Cerebellar nuclear complex (tissue), 1 donor: Measurements from ENCODE around the gene PCDH15.

ENCODE experiments used
- DNase-seq, 2 experiments: peaks; one replicate each; lab custom pipeline; 2025; lab: John Stamatoyannopoulos, UW

Gene PCDH15

GRCh38 chr10:54125098-54125747, 675.8 kb downstream of the PCDH15 start:
- DNase-seq = no peak

- DNase-seq = no peak
These were observed 676.7 kb downstream of the PCDH15 start for GRCh38 chr10:54124209-54124885.

GRCh38 chr10:54120806-54121205, 680.2 kb downstream of the PCDH15 start:
- no peak for DNase-seq

GRCh38 chr10:54108961-54109360, 692.1 kb downstream of the PCDH15 start:
- no peak for DNase-seq

DNA sequence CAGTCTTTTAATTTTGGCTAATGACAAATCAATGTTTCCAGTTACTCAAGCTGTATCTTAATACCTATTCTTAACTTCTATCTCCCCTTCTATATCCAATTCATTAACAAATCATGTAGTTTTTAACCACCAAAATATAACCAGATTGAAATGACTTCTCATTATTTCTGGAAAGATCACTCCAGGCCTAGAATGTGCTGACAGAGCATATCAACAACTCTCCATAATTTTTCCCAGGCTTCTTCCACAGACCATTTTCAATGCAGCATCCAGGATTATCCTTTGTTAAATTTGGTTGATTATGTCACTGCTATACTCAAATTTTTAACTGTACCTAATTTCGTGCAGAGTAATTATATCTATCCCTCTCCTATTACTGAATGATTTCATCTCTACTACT, 704.1 kb downstream of the PCDH15 start:
- no peak for DNase-seq

GRCh38 chr10:54094321-54094720, 706.7 kb downstream of the PCDH15 start:
- no peak for DNase-seq

DNA sequence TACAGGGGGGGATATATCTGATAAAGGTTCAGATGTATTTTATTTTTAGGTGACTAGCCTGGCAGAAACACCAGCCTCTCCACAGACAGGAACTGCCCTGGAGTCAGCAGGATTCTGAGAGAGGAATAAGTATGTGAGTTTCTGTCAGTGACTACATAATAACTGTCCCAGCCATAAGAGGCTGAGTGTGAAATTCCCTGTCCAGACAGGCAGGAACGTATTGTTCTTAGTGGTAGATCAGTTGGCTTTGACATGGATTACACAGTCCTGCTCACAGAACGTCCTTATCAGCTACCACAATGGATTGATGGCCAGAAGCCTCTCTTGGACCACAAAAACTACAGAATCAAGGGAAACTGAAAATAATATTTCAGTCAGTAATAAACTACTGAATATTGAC, 709.8 kb downstream of the PCDH15 start:
- no peak for DNase-seq

- DNase-seq = no peak
These were observed 719.1 kb downstream of the PCDH15 start for GRCh38 chr10:54081950-54082349.

DNA sequence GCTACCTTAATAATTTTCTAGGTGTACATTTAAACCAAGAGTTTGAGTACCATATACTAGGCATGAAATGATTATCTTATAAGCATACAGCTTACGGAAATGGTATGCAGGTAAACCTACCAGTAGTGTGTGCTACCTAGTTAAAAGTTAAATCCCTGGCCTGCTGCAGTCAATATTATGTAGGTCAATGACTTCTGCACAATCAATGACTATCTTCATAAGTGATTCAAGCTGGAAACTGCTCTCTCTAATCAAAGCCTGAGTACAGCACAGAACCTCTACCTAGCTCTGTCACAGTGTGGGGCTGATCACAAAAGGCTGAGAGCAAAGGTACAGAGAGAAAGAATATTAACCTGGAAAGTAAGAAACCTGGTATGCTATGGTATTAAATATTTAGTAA, 733.7 kb downstream of the PCDH15 start:
- DNase-seq = no peak

- DNase-seq = no peak
These were observed 734.4 kb downstream of the PCDH15 start for GRCh38 chr10:54066646-54067045.

- no peak for DNase-seq
These were observed 735.9 kb downstream of the PCDH15 start for GRCh38 chr10:54065106-54065505.

DNA sequence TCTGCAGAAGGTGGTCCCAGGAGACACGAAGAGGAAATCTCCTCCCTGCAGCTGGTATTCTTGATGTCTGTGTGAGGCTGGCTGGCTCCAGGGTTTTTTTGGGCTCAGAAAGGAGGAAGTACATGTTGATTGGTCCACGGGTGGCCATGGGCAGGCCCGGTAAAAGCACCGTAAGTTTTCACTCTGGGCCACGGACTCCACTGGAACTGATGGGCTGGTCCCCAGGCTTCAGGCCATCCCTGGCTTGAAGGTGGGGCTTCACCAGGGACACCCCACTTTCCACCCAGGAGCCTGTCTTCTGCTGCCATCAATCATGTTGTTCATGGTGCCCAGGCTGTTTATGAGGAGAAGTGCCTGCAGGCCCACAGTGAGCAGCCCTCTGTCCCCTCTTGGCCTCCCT, 736.8 kb downstream of the PCDH15 start:
- DNase-seq = no peak

DNA sequence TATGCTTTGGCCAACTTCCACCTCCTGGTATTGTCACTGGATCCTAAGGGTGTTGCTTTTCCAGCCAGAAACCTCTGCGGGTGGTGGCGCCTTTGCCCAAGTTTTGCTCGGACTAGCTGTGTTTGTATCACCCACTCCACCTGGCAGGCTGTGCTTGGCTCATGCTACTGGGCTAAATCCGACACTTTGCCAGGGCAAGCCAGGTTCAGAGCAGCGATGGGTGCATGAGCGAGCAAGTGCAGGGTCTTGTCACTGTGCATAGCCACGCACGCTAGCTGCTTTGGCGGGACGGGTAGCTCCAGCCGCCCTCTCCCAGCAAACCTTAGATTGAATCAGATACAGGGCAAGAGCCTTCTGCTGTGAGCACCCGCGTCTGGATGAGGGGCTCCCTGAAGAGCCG, 737.5 kb downstream of the PCDH15 start:
- DNase-seq = no peak

- DNase-seq = no peak
These were observed 740.5 kb downstream of the PCDH15 start for GRCh38 chr10:54060572-54060971.

DNA sequence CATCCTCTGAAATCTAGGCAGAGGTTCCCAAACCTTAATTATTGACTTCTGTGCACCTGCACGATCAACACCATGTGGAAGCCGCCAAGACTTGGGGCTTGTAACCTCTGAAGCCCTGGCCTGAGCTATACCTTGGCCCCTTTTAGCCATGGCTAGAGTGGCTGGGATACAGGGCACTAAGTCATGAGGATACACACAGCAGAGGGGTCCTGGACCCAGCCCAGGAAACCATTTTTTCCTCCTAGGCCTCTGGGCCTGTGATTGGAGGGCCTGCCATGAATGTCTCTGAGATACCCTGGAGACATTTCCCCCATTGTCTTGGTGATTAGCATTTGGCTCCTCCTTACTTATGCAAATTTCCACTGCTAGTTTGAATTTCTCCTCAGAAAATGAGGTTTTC, 743.7 kb downstream of the PCDH15 start:
- DNase-seq = no peak

DNA sequence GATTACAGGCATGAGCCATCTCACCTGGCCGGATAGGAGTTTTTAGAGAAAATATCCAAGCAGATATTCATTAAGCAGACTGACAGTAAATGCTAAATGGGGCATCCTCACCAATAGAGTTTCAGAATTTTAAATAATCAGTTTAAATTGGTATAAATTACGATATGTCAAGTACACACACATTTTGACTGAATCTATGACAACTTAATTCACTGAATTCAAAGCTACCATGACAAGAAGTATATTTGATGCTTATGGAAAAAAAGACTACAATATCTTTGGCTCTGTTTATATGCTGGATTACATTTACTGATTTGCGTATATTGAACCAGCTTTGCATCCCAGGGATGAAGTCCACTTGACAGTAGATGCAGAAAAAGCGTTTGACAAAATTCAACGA, 774.7 kb downstream of the PCDH15 start:
- DNase-seq = no peak

DNA sequence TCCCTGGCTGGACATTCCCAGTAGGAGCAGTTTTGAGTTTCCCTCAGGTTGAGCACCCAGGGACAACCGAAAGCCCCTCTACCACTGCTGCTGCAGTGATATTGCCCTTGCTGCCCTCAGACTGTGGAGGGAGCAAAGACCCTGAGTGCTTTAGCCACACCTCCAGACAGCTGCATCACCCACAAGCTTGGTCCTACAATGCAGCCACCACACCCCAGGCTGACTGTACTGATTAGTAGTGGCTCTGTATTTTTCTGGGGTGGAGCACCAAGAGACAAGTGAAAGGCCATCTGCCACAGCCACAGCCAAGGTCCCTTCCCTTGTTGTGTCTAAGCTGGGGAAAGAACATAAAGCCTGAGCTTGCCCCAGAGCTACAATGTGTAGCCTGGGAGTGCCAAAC, 789.9 kb downstream of the PCDH15 start:
- DNase-seq = no peak

GRCh38 chr10:54010337-54010933, 790.6 kb downstream of the PCDH15 start:
- no peak for DNase-seq

- DNase-seq = no peak
These were observed 791.4 kb downstream of the PCDH15 start for GRCh38 chr10:54009672-54010071.

GRCh38 chr10:54002077-54002476, 799.0 kb downstream of the PCDH15 start:
- no peak for DNase-seq

DNA sequence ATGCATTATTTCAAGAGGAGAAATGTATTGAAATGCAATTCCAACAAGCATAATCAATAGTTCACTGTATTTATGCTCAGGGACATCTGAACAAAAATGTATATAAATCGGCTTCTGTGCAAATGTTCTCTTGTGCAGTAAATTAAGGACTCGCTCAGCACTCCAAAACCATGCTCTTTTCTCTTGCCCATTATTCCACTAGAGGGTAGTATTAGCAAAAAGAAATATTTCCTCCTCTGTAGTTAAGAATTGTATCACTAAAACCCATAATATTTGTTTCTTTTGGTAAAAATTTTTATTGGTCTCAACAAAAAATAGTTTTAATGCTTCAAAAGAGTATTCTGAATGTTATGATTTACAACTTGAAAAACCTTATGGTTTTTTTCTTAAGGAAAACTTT, 803.1 kb downstream of the PCDH15 start:
- no peak for DNase-seq

GRCh38 chr10:53990799-53991238, 810.2 kb downstream of the PCDH15 start:
- no peak for DNase-seq

- no peak for DNase-seq
These were observed 817.6 kb downstream of the PCDH15 start for GRCh38 chr10:53983431-53983830.

- no peak for DNase-seq
These were observed 820.8 kb downstream of the PCDH15 start for GRCh38 chr10:53980210-53980609.
